GM12891 (cell line): Measurements from ENCODE around the gene PPFIBP1.
"Not testable (repeated sequence)": the region's sequence is repeated elsewhere in the genome, so short reads cannot be mapped to it uniquely, and the experiment has no call there.

Source experiments
- DNase-seq: peaks from one replicate; pipeline ENCODE4 v3.0.0; 2011; ENCODE audit warnings: low spot score; ENCODE audit not compliant: insufficient read length
- FAIRE-seq: peaks from 2 replicates; lab custom pipeline; 2011; peaks lifted over from hg19 to GRCh38; lab: Jason Lieb, UNC
- PAX5 ChIP-seq: IDR thresholded peaks from 2 replicates; pipeline ENCODE4 v1.6.1; 2011; ENCODE audit warnings: low read length, moderate library complexity, mild to moderate bottlenecking; ENCODE audit not compliant: insufficient read depth, severe bottlenecking
- POLR2A ChIP-seq: IDR thresholded peaks from 2 replicates; pipeline ENCODE4 v1.6.1; 2011; ENCODE audit warnings: low read depth, low read length, control low read depth
- POLR2AphosphoS5 ChIP-seq: IDR thresholded peaks from 2 replicates; pipeline ENCODE4 v1.6.1; 2011; ENCODE audit warnings: low read depth, low read length, control low read depth
- POU2F2 ChIP-seq: IDR thresholded peaks from 2 replicates; pipeline ENCODE4 v1.6.1; 2011; ENCODE audit warnings: low read depth, mild to moderate bottlenecking, control low read depth, low read length, moderate library complexity
- SPI1 ChIP-seq: IDR thresholded peaks from 2 replicates; pipeline ENCODE4 v1.6.1; 2011; ENCODE audit warnings: low read depth, low read length, control low read depth
- TAF1 ChIP-seq: IDR thresholded peaks from 2 replicates; pipeline ENCODE4 v1.6.1; 2011; ENCODE audit warnings: low read depth, low read length, control low read depth

PPFIBP1 gene

DNA sequence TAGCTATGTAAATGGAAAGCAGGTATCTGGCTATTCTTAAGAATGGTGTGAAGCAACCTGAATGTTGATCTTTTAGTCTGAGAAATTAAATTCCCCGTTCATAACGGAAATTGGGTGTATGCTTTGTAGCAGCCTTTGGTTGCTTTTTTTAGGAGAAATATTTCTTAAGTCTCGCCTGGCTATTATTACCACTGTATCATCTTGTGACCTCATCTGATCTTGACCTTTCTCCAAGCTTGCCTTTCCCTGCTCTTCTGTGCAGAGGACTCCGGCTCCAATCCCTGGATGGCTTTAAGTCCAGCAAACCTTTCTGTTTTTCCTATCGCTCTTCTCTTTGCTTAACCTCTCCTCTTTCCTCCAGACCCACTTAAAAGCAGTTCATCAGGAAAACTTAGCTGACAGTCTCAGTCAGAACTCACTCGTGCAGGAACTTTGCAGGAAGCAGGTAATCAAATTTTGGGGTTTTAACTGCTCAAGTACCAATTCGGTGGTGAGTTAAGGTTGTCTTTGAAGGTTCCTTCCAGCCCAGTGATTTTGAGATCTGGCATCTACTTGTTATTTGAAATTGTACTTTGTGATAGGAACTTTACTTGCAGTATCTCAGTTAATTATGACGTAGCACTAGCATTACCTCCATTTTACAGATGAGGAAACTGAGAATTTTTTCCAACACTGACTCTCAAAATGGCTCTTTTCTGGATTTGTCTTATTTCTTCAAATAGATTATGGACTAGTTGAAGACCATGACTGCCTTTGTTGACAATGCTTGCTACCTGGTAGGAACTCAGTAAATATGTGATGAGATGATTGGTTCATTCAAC lies 14.1 kb downstream of the PPFIBP1 start:
- no peak for DNase-seq
- TF ChIP-seq SPI1, result no peak
- no peak for TF ChIP-seq POLR2AphosphoS5
- no peak for TF ChIP-seq TAF1
- no peak for TF ChIP-seq PAX5
- no peak for TF ChIP-seq POLR2A
- no peak for TF ChIP-seq POU2F2
- FAIRE-seq, result peak; percentile 78

DNA sequence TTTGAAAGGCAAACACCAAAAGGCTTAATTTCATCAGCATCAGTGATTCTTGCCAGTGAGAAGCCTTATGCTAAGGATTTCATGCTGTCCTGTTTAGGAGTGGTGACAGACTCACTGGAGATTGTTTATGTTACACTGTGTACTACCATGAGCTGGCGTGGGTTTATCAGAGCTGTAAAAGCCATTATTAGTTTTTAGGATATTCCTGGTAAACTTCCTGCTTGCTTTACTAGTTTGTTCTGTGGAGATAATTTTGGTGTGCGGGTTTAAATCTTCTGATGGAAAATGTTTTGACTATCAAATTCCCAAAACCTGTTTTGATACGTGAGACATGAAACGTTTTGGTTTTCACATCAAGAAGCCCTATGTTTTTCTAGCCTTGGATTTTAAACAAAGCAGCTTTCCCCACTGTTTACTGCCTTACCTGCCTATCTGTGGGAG lies 15.2 kb downstream of the PPFIBP1 start:
- FAIRE-seq, result peak; percentile 38
- DNase-seq, result no peak
- TF ChIP-seq POLR2AphosphoS5 (no peak), POU2F2 (no peak), POLR2A (no peak), TAF1 (no peak), PAX5 (no peak), SPI1 (no peak)

DNA sequence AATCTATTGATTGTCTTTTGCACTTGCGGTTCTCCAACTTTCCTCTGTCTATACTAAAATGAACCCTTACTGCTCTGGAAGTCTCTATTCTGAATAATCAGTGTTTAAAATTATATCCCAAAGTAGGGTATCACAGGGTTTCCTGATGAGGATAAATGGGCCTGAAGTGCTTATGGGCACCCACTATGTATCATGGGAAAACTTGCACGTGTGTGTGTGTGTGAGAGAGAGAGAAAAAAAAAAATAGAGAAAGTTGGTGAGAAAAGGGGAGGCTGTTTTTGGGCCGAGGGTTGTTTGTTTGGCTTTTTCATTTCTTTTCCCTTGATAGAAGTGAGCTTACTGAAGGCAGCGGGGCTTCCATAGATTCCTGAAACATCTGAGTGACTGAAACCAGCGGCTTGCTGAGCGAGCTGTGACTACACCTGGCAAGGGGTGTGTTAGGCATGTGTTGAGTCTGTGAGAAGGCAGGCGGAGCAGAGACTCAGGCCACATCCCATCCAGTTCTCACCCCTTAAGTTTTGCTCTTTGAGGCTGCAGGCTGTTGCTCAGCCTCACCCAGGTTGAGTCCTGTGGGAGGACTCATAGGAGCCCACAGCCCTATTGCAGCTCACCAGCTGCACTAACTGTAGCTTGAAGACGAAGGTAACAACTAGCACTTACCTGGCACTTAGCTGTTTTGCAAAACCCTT lies 17.2 kb downstream of the PPFIBP1 start:
- DNase-seq (no peak), FAIRE-seq (peak; percentile 61)
- no peak for TF ChIP-seq SPI1
- no peak for TF ChIP-seq TAF1
- no peak for TF ChIP-seq POLR2AphosphoS5

DNA sequence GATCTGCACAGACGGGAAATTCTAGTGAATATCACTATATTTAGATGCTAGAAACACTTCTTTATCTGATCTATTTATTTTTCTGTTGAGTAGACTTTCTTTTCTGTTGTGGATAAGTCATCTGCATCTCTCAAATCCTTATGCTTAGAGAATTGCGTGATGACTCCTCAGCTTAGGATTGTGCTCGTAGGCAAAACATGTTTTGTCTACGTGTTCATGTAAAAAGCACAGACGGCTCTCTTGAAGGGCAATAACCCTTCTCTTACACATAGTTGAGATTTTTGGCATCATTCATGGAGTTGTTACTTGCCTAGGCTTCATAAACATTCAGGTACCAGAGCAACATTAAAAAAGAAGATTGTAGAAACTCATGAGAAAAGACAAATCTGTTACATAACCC lies 18.6 kb downstream of the PPFIBP1 start:
- no peak for FAIRE-seq
- no peak for TF ChIP-seq POLR2AphosphoS5
- TF ChIP-seq POU2F2, result no peak
- no peak for TF ChIP-seq TAF1
- no peak for TF ChIP-seq SPI1
- no peak for TF ChIP-seq POLR2A
- TF ChIP-seq PAX5, result no peak
- no peak for DNase-seq

DNA sequence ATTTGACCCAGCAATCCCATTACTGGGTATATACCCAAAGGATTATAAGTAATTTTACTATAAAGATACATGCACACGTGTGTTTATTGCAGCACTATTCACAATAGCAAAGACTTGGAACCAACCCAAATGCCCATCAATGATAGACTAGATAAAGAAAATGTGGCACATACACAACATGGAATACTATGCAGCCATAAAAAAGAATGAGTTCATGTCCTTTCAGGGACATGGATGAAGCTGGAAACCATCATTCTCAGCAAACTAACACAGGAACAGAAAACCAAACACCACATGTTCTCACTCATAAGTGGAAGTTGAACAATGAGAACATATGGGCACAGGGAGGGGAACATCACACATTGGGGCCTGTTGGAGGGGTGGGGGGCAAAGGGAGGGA lies 20.9 kb downstream of the PPFIBP1 start:
- DNase-seq, FAIRE-seq: not testable (repeated sequence)

DNA sequence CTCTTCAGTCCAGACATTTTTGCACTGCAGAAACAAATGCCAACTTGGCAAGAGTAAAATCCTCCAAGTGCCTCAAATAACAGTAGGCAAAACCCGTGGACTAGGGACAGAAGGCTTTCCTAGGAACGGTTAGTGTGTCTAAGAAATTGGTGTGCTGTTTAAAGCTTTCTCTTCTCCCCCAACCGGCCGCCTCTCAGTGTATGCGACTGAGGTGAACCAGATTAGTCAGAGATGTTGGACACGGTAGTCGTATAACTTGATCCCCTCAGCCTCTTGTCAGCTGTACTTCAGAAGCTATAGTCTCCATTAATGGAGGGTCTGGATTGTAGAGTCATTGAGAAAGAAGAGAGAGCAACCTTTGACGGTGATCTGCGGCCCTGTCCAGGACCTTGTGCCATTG lies 21.7 kb downstream of the PPFIBP1 start:
- DNase-seq (no peak), FAIRE-seq (no peak)
- TF ChIP-seq SPI1, result no peak
- TF ChIP-seq POLR2A, result no peak
- TF ChIP-seq POLR2AphosphoS5, result no peak
- TF ChIP-seq POU2F2, result no peak
- TF ChIP-seq PAX5, result no peak
- TF ChIP-seq TAF1, result no peak

DNA sequence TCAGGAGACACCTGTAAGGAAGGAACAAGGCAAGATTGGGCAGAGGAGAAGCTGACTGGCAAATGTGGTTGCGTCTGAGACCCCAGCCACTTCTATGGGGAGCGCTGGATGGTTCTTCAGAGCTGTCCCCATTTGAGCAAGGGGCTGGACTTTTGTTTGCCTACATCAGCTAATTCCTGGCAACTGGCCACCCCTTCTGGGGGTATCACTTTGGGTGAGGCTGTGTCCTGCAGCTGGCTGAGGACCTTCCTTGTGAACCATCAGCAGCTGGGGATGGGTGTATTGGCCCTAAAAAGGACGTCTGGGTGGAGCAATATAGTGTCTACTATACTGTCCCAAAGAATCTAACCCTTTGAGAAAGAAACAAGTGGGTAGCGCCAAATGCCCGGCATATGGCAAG lies 23.6 kb downstream of the PPFIBP1 start:
- TF ChIP-seq POU2F2, result no peak
- no peak for TF ChIP-seq PAX5
- TF ChIP-seq TAF1, result no peak
- TF ChIP-seq POLR2A, result no peak
- no peak for TF ChIP-seq SPI1
- no peak for TF ChIP-seq POLR2AphosphoS5
- FAIRE-seq, result no peak
- no peak for DNase-seq

DNA sequence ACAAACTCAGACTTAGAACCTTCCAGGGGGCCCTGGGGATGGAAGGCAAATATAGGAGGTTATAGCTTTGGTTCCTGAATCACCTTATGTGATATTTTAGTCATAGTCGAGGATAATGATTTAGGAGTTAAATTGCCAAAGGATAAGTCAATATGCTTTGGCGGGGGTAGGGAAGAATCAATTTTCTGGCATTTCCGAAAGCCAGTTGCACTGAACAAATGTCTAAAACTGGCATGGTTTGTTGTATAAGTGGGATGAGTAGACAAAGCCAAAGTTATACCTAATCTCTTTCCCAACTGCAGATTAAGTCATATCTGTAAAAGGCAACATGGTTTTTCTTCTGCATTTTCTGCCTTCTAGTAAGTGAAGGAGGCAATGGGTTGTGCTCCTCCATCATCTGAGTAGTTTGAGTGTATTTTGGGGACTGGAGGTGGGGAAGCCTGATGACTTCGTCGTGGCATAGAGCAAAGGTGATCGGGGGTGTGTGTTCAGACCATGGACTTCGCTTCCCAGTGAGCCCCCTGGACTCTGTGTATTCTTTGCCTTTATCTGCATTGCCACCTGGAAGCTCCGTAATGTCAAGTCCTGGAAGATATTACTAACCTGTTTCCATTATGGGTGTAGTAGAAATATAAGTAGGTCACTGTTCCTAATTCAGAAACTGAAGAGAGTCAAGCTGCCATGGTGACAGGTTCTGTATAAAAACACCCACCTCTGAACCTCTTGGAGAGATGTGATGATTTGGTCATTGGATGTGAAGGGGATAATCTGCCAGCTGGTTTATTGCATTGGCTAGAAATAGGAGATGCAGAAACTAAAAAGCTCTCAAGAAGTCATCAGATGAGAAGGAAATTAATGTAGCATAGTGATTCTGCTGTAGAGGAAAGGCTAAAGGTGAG lies 24.5 kb downstream of the PPFIBP1 start:
- no peak for DNase-seq
- FAIRE-seq, result no peak

DNA sequence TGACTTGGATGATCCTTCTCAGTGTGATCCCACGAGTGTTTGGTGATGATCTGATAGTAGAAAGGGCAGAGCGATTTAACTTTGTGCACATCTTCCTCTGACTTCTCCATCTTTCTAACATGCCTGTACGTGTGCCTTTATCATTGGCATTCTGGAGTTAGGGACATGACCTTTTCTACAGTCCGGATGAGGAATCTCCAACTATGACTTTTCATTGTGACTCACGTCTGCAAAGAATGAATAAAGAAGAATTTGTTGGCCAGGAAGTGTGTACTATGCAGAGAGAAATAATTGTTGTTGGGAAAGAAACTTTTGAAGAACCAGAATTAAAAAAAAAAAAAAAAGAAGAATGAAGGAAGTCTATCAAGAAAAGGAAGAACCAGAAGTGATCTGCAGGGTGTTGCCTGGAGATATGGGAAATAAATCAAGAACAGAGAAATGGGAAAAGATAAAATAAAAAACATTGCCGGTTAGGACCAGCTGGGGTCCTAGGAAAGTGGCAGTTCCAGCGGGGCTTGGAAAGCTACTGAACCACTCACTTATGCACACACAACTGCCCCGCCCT lies 25.3 kb downstream of the PPFIBP1 start:
- no peak for DNase-seq
- TF ChIP-seq POLR2AphosphoS5 (no peak), POLR2A (no peak), PAX5 (no peak), TAF1 (no peak), POU2F2 (no peak), SPI1 (no peak)
- no peak for FAIRE-seq

More for the DNA sequence above, 24.5 kb downstream of the PPFIBP1 start:
- TF ChIP-seq SPI1 (no peak), PAX5 (no peak), POLR2AphosphoS5 (no peak), TAF1 (no peak), POLR2A (no peak)
